Gastroesophageal sphincter (tissue), 3 donors: ENCODE data around the gene BRAT1.

Experiments used
- POLR2A ChIP-seq, 2 donors: fragments of 450-650 bp; IDR thresholded peaks; one replicate each; pipeline ENCODE4 v1.6.1; 2017; ENCODE audit warnings: antibody characterized with exemption in 2 of 2, mild to moderate bottlenecking in 2 of 2, moderate library complexity in 1 of 2
- POLR2AphosphoS5 ChIP-seq: sonication (generic); formaldehyde crosslinking; IDR thresholded peaks from one replicate; pipeline ENCODE4 v1.6.1; 2017; ENCODE audit warnings: antibody characterized with exemption
- TF ChIP-seq, protein P1 (sequence below), 4 experiments: fragments of 200-600 bp in 2 of 4; fragments of 450-650 bp in 2 of 4; sonication (generic) in 1 of 4; IDR thresholded peaks; one replicate each; pipeline ENCODE4 v1.5.1; 2017 to 2019; ENCODE audit warnings: antibody characterized with exemption in 4 of 4, mild to moderate bottlenecking in 2 of 4, moderate library complexity in 2 of 4

DNA sequence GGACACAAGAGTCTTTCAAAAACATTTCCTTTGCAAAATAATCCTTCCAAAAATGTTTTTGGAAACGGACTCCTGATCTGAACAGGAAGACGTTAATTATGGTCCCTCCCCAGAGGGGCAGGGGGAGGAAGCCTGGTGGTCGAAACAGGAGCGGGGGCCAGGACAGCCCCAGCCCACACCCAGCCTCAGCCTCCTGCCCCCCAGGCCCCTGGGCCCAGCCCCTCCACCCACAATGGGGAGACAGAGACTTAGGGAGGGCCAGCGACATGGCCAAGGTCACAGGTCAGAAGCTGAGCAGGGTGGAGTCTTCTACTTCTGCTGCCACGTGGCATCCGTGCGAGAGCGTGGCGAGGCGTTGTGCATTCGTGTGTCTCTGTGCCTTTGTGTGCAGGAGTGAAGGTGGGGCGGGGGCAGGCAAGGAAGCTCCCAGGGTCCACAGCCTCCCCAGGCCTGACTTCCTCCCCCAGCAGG is 65.1 kb downstream of the BRAT1 start:
- TF ChIP-seq POLR2AphosphoS5 = no peak
- TF ChIP-seq, protein P1, sequence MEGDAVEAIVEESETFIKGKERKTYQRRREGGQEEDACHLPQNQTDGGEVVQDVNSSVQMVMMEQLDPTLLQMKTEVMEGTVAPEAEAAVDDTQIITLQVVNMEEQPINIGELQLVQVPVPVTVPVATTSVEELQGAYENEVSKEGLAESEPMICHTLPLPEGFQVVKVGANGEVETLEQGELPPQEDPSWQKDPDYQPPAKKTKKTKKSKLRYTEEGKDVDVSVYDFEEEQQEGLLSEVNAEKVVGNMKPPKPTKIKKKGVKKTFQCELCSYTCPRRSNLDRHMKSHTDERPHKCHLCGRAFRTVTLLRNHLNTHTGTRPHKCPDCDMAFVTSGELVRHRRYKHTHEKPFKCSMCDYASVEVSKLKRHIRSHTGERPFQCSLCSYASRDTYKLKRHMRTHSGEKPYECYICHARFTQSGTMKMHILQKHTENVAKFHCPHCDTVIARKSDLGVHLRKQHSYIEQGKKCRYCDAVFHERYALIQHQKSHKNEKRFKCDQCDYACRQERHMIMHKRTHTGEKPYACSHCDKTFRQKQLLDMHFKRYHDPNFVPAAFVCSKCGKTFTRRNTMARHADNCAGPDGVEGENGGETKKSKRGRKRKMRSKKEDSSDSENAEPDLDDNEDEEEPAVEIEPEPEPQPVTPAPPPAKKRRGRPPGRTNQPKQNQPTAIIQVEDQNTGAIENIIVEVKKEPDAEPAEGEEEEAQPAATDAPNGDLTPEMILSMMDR (IDR thresholded peaks at IDR 0.05) = no peak
- TF ChIP-seq POLR2A (IDR thresholded peaks at IDR 0.05) = no peak
